Colonic mucosa (tissue), 4 donors: ENCODE data around the gene PLEKHA1. TPM values are rescaled to one million over a fixed set of nuclear protein-coding genes. Genes with fewer than 3 reads are reported as not detected.

Experiments used
- DNase-seq: peaks from one replicate; pipeline ENCODE4 v3.0.0-alpha.2; 2020
- H3K27ac ChIP-seq: fragments of 200-600 bp; one replicate; pipeline ENCODE4 v1.8.0; 2021
- H3K27me3 ChIP-seq: fragments of 200-600 bp; one replicate; pipeline ENCODE4 v1.8.0; 2021
- H3K36me3 ChIP-seq: fragments of 200-600 bp; one replicate; pipeline ENCODE4 v1.8.0; 2021
- H3K4me1 ChIP-seq: fragments of 200-600 bp; one replicate; pipeline ENCODE4 v1.8.0; 2021; ENCODE audit warnings: mild to moderate bottlenecking
- H3K4me3 ChIP-seq: fragments of 200-600 bp; one replicate; pipeline ENCODE4 v1.8.0; 2021
- H3K9ac ChIP-seq, 2 donors: one replicate each; pipeline ENCODE4 v1.7.0; 2013; ENCODE audit warnings: control low read depth in 2 of 2, low read depth in 2 of 2, low read length in 2 of 2
- H3K9me3 ChIP-seq: fragments of 200-600 bp; one replicate; pipeline ENCODE4 v1.8.0; 2021
- CTCF ChIP-seq: fragments of 200-600 bp; IDR thresholded peaks from one replicate; pipeline ENCODE4 v1.8.0; 2022; ENCODE audit warnings: antibody characterized with exemption, mild to moderate bottlenecking
- intact Hi-C: fragments of 100-400 bp; cut with DNase I; formaldehyde crosslinking; loops from one replicate; pipeline ENCODE4 v1.14.1; 2022
- total RNA-seq, 2 donors: library from RNA; stranded (reverse); fragmentation: NEBNext Ultra II Directional in 1 of 2; extraction: Animal tissue kit (Norgen Biotek cat#: 25700) in 1 of 2; gene quantifications; one replicate each; pipeline ENCODE4 v1.2.1, GENCODE V29; 2021
- donor health status: healthy.
- donor health status: DM: no; HTN: no; CAD: no.
- donor health status: DM: no; HTN: no; CAD: no.

Gene PLEKHA1
- total RNA-seq, 2 donors from 2014 or later, result 34.8 to 55.6 TPM

DNA sequence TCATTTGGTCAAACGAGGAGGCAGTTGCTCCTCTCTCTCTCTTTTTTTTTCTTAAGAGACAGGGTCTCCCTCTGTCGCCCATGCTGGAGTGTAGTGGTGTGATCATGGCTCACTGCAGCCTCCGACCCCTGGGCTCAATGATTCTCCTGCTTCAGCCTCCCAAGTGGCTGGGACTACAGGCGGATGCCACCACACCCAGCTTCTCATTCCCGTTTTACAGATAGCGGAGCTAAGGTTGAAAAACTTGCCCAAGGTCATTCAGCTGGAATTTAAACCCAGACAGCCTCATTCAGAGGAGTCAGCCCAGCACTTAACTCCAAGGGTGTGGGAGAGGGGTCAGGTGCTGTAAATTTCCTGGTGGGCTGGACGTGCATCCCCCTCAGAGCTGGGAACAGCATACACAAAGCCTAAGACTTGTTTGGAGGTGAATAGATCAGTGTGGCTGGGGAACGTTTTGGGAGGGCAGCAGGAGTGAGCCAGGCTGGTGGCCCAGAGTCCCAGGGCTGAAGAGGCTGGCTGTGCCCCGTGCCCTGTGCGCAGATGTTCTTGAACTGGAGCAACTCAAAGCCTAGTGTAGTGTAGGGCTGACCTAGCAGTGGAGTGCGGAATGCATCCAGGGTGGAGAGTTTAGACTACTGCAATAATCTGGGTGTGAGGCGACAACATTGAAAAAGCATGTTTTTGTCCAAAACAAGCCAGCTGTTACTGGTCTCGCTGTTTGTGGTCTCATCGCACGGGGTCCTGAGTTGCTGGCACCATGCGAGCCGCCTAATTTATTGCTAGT lies 89.2 kb downstream of the PLEKHA1 start:
- Histone ChIP-seq H3K4me1 (peaks cover 3% of the 10 kb centered on the region), H3K27ac (no peak overlapping the region), H3K9ac (peak overlapping the region in 1 of 2 donors; percentile 21), H3K36me3 (no peaks in the 10 kb centered on the region), H3K4me3 (no peak overlapping the region), H3K9me3 (no peaks in the 10 kb centered on the region), H3K27me3 (peaks cover 20% of the 10 kb centered on the region)
- TF ChIP-seq CTCF, result no peak
- intact Hi-C loops, result no loop called here
- no peak for DNase-seq

DNA sequence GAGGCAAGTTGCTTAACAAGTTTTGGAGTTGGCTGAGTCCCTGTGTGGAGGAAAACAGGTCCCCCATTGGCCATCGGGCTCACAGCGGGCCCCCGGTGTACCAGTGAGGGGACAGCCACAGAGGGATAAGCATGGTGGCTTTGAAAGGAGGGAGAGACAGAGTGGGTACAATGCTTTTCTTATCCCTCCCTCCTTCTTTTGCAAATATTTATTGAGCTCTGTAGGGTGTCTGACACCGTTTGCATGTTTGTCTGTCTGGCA lies 89.7 kb downstream of the PLEKHA1 start:
- H3K9me3 ChIP-seq, result no peaks in the 10 kb centered on the region
- no peak for DNase-seq
- H3K4me1 ChIP-seq, result peaks cover 3% of the 10 kb centered on the region
- H3K9ac ChIP-seq, result no peak overlapping the region
- no peak overlapping the region for H3K27ac ChIP-seq
- H3K36me3 ChIP-seq, result no peaks in the 10 kb centered on the region
- H3K27me3 ChIP-seq, result peaks cover 20% of the 10 kb centered on the region
- no peak overlapping the region for H3K4me3 ChIP-seq
- no peak for TF ChIP-seq CTCF
- intact Hi-C loops, result no loop called here

DNA sequence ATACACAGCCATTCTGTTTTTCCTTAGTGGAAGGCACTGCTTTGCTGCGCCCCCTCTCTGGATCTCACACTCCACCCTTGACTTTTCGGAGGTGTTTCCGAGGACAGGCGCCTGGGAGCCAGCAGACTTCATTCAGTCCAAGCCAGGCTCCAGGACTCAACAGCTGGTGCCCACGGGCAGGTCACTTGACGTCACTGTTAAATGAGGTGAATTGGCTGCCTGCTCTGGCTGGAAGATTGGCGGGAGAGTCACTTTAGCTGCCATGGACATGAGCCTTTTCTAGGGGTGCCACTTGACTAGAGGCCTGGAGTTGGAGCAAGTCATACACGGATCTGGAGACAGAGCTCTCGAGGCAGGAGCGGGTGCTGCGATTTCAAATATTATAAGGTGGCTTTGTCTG lies 90.1 kb downstream of the PLEKHA1 start:
- TF ChIP-seq CTCF, result no peak
- intact Hi-C loops, result no loop called here
- Histone ChIP-seq H3K36me3 (no peaks in the 10 kb centered on the region), H3K9ac (no peak overlapping the region), H3K4me1 (peaks cover 3% of the 10 kb centered on the region), H3K27me3 (peaks cover 20% of the 10 kb centered on the region), H3K27ac (no peak overlapping the region), H3K4me3 (no peak overlapping the region), H3K9me3 (no peaks in the 10 kb centered on the region)
- DNase-seq, result no peak

DNA sequence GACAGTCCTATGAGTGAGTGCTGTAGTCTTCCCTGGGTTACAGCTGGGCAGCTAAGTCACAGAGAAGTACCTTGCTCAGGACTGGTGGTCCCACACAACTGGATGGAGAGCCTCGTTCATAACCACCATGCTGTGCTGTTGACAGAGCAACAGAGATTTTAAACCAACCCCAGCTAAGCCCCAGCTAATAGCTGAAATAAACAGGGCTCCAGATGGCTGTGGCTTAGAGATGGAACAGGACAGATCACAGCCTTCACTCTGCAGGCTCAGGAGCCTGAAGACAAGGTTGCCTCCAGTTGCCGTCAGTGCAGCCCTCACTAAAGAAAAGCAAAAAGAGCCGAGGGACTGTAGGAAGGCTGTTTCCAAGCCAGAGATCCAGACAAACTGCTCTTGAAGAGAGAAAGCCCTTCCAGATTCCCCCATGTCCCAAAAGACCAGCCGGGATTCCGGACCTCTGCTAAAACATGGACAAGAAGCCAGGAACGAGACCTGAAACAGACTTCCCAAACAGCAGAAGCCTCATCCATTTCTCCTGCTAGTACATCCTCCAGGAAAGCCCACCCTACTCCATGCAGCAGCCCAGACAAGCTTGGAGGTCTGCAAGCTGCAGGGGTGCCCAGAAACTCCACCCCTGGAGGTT lies 91.0 kb downstream of the PLEKHA1 start:
- intact Hi-C loops, result no loop called here
- Histone ChIP-seq H3K9ac (no peak overlapping the region), H3K4me1 (peaks cover 3% of the 10 kb centered on the region), H3K27me3 (peaks cover 18% of the 10 kb centered on the region), H3K27ac (no peak overlapping the region), H3K9me3 (no peaks in the 10 kb centered on the region), H3K36me3 (no peaks in the 10 kb centered on the region), H3K4me3 (no peak overlapping the region)
- no peak for DNase-seq
- TF ChIP-seq CTCF, result no peak

- H3K9ac ChIP-seq, result no peak overlapping the region
- intact Hi-C loops, result no loop called here
- no peaks in the 10 kb centered on the region for H3K9me3 ChIP-seq
- H3K36me3 ChIP-seq, result no peaks in the 10 kb centered on the region
- no peak for DNase-seq
- H3K4me3 ChIP-seq, result no peak overlapping the region
- no peak for TF ChIP-seq CTCF
- H3K4me1 ChIP-seq, result no peaks in the 10 kb centered on the region
- no peak overlapping the region for H3K27ac ChIP-seq
- peaks cover 10% of the 10 kb centered on the region for H3K27me3 ChIP-seq
Observed at GRCh38 chr10:122466951-122467381, 92.5 kb downstream of the PLEKHA1 start.
